Stimulated activated CD4-positive, alpha-beta T cell treated with anti-CD3 and anti-CD28 coated beads, Interleukin-12 subunit alpha, Interleukin-12 subunit beta, amount 100 ng/mL, for 48 hours (primary cell): Measurements from ENCODE around the gene PBXIP1.

ENCODE experiments used
- DNase-seq, 3 donors: peaks; one replicate each; pipeline ENCODE4 v3.0.0-alpha.2; 2020; ENCODE audit warnings: low read depth in 2 of 3, low spot score in 1 of 3

Gene PBXIP1

GRCh38 chr1:154958681-154959425, 3.0 kb upstream of the PBXIP1 start:
- DNase-seq, result no peak

GRCh38 chr1:154958036-154958435, 2.1 kb upstream of the PBXIP1 start:
- no peak for DNase-seq

GRCh38 chr1:154957091-154957657, 1.3 kb upstream of the PBXIP1 start:
- no peak for DNase-seq

- no peak for DNase-seq
These were observed 644 bp upstream of the PBXIP1 start for GRCh38 chr1:154956544-154956941.

- peak; percentile 71 to 73 (median 71) for DNase-seq
These were observed 721 bp downstream of the PBXIP1 start for GRCh38 chr1:154955039-154955717.

- no peak for DNase-seq
These were observed 1.4 kb downstream of the PBXIP1 start for GRCh38 chr1:154954541-154954940.

- DNase-seq, result no peak
These were observed 2.3 kb downstream of the PBXIP1 start for GRCh38 chr1:154953611-154954038.

GRCh38 chr1:154952664-154953063, 3.2 kb downstream of the PBXIP1 start:
- no peak for DNase-seq

- DNase-seq, result peak in 2 of 3 donors; percentile 45 to 49
These were observed 3.8 kb downstream of the PBXIP1 start for GRCh38 chr1:154951901-154952657.

- DNase-seq, result no peak
These were observed 7.8 kb downstream of the PBXIP1 start for GRCh38 chr1:154948079-154948478.

GRCh38 chr1:154945962-154946850, 9.7 kb downstream of the PBXIP1 start:
- no peak for DNase-seq

GRCh38 chr1:154945160-154945961, 10.5 kb downstream of the PBXIP1 start:
- no peak for DNase-seq

GRCh38 chr1:154944401-154945159, 11.3 kb downstream of the PBXIP1 start:
- no peak for DNase-seq

- DNase-seq, result no peak
These were observed 12.1 kb downstream of the PBXIP1 start for GRCh38 chr1:154943649-154944400.

GRCh38 chr1:154941333-154942013, 14.4 kb downstream of the PBXIP1 start:
- DNase-seq, result no peak

GRCh38 chr1:154940651-154941194, 15.2 kb downstream of the PBXIP1 start:
- no peak for DNase-seq

GRCh38 chr1:154940213-154940560, 15.7 kb downstream of the PBXIP1 start:
- DNase-seq, result no peak
